ENCODE measurements around the gene PPP1R16B. TPM values are rescaled to one million over a fixed set of nuclear protein-coding genes. Genes with fewer than 3 reads are reported as not detected.

The PPP1R16B gene
- total and polyA plus RNA-seq, 11 donors, result 1.9 to 12.2 (median 6.9) TPM

DNA sequence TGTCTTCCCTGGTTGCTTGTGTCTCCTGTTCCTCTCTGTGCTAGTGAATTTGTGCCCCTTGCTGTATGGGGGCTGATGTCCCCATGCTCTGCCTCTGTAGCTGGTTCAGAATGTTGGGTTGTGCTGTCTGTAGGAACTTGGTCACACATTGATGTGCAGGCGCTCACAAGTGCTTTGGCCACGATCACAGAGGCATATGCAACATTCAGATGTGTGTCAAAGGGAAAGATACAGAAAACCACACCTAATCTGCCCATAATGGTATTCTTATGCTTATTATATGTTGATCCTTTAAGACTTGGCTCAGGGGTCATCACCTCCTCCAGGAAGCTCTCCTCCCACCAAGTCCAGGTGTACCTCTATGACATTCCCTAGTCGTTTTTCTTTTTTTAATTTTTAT is 139.5 kb downstream of the PPP1R16B start:
- TF ChIP-seq, protein P1, sequence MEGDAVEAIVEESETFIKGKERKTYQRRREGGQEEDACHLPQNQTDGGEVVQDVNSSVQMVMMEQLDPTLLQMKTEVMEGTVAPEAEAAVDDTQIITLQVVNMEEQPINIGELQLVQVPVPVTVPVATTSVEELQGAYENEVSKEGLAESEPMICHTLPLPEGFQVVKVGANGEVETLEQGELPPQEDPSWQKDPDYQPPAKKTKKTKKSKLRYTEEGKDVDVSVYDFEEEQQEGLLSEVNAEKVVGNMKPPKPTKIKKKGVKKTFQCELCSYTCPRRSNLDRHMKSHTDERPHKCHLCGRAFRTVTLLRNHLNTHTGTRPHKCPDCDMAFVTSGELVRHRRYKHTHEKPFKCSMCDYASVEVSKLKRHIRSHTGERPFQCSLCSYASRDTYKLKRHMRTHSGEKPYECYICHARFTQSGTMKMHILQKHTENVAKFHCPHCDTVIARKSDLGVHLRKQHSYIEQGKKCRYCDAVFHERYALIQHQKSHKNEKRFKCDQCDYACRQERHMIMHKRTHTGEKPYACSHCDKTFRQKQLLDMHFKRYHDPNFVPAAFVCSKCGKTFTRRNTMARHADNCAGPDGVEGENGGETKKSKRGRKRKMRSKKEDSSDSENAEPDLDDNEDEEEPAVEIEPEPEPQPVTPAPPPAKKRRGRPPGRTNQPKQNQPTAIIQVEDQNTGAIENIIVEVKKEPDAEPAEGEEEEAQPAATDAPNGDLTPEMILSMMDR (IDR thresholded peaks at IDR 0.05), result no peak
- TF ChIP-seq POLR2A (IDR thresholded peaks at IDR 0.05), result no peak
- 95 to 99% (median 96%) methylated on average over 3 of the region's 3 CpGs for WGBS, 4 donors
- H3K27me3 ChIP-seq, result no peaks in the 10 kb centered on the region
- no peaks in the 10 kb centered on the region for H3K4me1 ChIP-seq
- H3K36me3 ChIP-seq, result peaks cover 0 to 15% (median 0%) of the 10 kb centered on the region in 9 donors
- H3K9me3 ChIP-seq, result no peaks in the 10 kb centered on the region
- intact Hi-C loops (cut with DNase I), result no loop called here
- ATAC-seq (no peak), DNase-seq (no peak)
- H3K27ac ChIP-seq, result no peak overlapping the region
- no peak overlapping the region for H3K4me3 ChIP-seq

- Histone ChIP-seq H3K9me3 (no peaks in the 10 kb centered on the region), H3K4me1 (no peaks in the 10 kb centered on the region), H3K27ac (no peak overlapping the region), H3K27me3 (no peaks in the 10 kb centered on the region), H3K4me3 (no peak overlapping the region), H3K36me3 (peaks cover 0 to 17% (median 0%) of the 10 kb centered on the region in 9 donors)
- intact Hi-C loops (cut with DNase I), result no loop called here
- no peak for DNase-seq
- WGBS, 4 donors, result 92 to 96% (median 95%) methylated on average over 3 of the region's 3 CpGs
- TF ChIP-seq, protein P1 (IDR thresholded peaks at IDR 0.05), result no peak
- no peak for TF ChIP-seq POLR2A (IDR thresholded peaks at IDR 0.05)
- no peak for ATAC-seq
Measured at GRCh38 chr20:38946836-38947235, 141.3 kb downstream of the PPP1R16B start.

GRCh38 chr20:38947931-38948362 is 142.4 kb downstream of the PPP1R16B start:
- H3K4me1 ChIP-seq, result no peaks in the 10 kb centered on the region
- H3K36me3 ChIP-seq, result peaks cover 0 to 27% (median 0%) of the 10 kb centered on the region in 9 donors
- no peaks in the 10 kb centered on the region for H3K9me3 ChIP-seq
- ATAC-seq, result no peak
- H3K4me3 ChIP-seq, result no peak overlapping the region
- H3K27ac ChIP-seq, result no peak overlapping the region
- WGBS, 4 donors, result 89 to 90% (median 90%) methylated on average over 7 of the region's 7 CpGs
- H3K27me3 ChIP-seq, result no peaks in the 10 kb centered on the region
- intact Hi-C loops (cut with DNase I), result no loop called here
- no peak for DNase-seq
- TF ChIP-seq, protein P1 (IDR thresholded peaks at IDR 0.05), result no peak
- no peak for TF ChIP-seq POLR2A (IDR thresholded peaks at IDR 0.05)

DNA sequence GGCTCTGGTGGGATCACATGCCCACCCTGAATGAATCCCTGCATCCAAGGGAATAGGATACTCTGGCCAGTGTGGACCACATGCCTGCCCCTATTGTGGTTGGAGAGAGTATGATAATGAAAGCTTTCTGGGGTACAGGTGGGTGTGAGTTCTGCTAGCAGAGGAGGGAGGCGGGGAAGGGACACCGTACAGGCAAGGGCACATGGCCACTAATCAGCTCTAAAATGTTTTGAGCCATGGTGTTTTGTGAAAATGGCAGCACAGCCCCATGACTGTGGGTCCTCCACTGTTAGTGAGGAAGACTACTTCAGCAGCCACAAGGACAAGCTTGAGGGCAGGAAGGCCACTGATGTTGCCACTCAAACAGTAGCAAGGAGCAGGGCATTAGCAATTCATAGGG is 144.8 kb downstream of the PPP1R16B start:
- 70 to 98% (median 82%) methylated on average over 2 of the region's 2 CpGs for WGBS, 4 donors
- Histone ChIP-seq H3K36me3 (peaks cover 0 to 23% (median 0%) of the 10 kb centered on the region in 9 donors), H3K4me1 (no peaks in the 10 kb centered on the region), H3K27me3 (no peaks in the 10 kb centered on the region), H3K9me3 (no peaks in the 10 kb centered on the region), H3K4me3 (no peak overlapping the region), H3K27ac (no peak overlapping the region)
- intact Hi-C loops (cut with DNase I), result no loop called here
- TF ChIP-seq POLR2A (IDR thresholded peaks at IDR 0.05), result no peak
- TF ChIP-seq, protein P1 (IDR thresholded peaks at IDR 0.05), result no peak
- DNase-seq (no peak), ATAC-seq (no peak)

Data from heart left ventricle (tissue), 16 donors.